ENCODE data around the gene NCK2.

The NCK2 gene

DNA sequence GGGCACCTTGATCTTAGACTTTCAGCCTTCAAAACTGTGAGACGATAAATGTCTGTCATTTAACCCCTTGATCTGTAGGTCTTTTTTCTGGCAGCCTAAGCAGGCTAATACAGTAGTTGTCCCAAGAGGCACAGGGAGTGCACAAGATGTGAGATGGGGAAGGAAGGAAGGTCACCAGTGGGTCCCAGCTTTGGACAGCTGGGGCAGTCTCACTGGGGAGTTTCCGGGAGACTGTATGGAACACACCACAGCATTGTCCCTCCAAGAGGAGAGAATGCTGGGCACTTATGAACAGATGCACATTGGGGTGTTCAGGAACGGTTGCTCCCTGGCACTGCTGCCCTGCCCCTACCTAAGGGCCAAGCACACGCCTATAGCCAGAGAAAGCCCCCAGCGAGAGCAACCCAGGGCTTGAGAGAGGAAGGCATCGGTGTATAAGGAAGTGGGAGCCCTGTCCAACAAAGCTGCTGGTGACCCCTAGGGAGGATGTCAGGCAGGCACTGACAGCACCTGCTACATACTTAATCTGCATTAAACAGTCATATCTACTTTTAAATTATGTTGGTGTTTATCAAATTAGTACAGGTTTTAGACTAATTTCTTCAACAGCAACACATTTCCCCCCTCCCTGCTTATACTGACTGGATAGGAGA lies 11.6 kb upstream of the NCK2 start:
- in situ Hi-C loops (cut with HindIII; ENCODE audit: low sequenced_read_pairs), result no loop called here
- H3K4me3 ChIP-seq (ENCODE audit: low read depth, low read length), result no peak overlapping the region
- DNase-seq (ENCODE audit: low read depth, low spot score), result no peak
- TF ChIP-seq, protein P1, sequence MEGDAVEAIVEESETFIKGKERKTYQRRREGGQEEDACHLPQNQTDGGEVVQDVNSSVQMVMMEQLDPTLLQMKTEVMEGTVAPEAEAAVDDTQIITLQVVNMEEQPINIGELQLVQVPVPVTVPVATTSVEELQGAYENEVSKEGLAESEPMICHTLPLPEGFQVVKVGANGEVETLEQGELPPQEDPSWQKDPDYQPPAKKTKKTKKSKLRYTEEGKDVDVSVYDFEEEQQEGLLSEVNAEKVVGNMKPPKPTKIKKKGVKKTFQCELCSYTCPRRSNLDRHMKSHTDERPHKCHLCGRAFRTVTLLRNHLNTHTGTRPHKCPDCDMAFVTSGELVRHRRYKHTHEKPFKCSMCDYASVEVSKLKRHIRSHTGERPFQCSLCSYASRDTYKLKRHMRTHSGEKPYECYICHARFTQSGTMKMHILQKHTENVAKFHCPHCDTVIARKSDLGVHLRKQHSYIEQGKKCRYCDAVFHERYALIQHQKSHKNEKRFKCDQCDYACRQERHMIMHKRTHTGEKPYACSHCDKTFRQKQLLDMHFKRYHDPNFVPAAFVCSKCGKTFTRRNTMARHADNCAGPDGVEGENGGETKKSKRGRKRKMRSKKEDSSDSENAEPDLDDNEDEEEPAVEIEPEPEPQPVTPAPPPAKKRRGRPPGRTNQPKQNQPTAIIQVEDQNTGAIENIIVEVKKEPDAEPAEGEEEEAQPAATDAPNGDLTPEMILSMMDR (IDR thresholded peaks at IDR 0.05; ENCODE audit: low read depth, low read length), result no peak

DNA sequence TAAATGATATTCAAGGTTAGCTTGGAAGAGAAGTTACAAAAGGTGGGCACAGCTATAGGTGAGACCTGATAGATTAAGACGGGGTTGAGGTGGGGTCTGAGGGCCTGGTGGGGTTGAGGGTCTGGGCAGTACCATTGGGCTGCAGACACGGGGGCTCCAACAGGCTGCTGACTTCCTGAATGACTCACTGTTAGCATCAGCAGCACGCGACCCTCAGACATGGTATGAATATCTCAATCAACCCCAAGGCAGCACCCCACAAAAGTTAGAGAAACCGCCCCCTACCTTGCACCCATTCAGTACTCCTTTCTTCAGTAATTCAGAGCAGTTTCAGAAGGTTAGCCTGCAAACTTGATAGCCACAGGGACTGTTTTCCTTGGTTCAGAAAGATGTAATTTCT lies 10.8 kb upstream of the NCK2 start:
- no peak overlapping the region for H3K4me3 ChIP-seq (ENCODE audit: low read depth, low read length)
- TF ChIP-seq, protein P1 (IDR thresholded peaks at IDR 0.05; ENCODE audit: low read depth, low read length), result no peak
- no peak for DNase-seq (ENCODE audit: low read depth, low spot score)
- in situ Hi-C loops (cut with HindIII; ENCODE audit: low sequenced_read_pairs), result no loop called here

DNA sequence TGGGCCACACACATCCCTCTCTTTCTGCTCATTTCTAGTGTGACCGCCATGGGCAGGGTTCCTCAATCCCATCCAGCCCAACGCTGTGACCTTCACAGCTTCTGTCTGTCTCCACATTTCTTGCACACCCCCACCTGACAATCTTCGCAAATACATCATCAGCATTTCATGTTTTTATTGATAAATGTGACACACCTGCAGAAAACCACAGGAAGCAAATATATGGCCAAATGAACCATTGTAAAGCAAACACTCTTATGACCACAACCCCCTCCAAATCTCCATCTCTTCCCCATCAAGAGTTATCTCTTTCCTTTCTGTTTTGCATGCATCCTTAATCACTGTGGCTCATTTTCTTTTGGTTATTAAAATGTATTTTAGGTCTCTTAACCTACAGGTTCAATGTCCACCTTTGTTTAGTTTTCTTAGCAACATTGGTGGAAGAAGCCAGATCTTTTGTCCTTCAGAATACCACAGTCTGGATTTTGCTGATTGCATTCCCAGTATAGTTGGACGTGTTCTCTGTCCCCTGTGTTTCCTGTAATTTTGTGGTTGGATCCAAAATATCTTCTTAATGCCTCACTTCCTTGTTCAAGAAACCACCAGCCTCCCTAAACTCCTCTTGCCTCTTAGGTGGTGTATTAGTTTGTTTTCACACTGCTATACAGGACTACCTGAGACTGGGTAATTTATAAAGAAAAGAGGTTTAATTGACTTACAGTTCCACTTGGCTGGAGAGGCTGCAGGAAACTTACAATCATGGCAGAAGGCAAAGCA lies 9.8 kb upstream of the NCK2 start:
- TF ChIP-seq, protein P1 (IDR thresholded peaks at IDR 0.05; ENCODE audit: low read depth, low read length), result no peak
- in situ Hi-C loops (cut with HindIII; ENCODE audit: low sequenced_read_pairs), result no loop called here
- peak; percentile 75 for DNase-seq (ENCODE audit: low read depth, low spot score)
- H3K4me3 ChIP-seq (ENCODE audit: low read depth, low read length), result no peak overlapping the region

DNA sequence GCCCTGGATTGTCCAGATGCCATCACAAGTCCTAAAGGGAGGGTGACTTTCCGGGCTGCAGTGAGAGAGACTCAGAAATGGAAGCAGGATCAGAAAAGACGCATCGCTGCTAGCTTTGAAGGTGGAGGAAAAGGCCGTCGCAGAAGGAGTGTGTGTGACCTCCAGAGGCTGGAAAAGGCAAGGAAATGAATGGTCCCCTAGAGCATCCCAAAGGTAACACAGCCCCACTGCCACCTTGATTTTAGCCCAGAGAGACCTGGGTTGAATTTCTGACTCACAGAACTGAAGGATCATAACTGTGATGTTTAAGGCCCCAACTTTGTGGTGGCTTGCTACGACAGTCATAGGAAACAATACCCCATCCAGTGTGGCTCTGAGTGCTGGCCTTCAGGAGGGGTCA lies 8.6 kb upstream of the NCK2 start:
- in situ Hi-C loops (cut with HindIII; ENCODE audit: low sequenced_read_pairs), result no loop called here
- H3K4me3 ChIP-seq (ENCODE audit: low read depth, low read length), result no peak overlapping the region
- no peak for DNase-seq (ENCODE audit: low read depth, low spot score)
- TF ChIP-seq, protein P1 (IDR thresholded peaks at IDR 0.05; ENCODE audit: low read depth, low read length), result no peak

DNA sequence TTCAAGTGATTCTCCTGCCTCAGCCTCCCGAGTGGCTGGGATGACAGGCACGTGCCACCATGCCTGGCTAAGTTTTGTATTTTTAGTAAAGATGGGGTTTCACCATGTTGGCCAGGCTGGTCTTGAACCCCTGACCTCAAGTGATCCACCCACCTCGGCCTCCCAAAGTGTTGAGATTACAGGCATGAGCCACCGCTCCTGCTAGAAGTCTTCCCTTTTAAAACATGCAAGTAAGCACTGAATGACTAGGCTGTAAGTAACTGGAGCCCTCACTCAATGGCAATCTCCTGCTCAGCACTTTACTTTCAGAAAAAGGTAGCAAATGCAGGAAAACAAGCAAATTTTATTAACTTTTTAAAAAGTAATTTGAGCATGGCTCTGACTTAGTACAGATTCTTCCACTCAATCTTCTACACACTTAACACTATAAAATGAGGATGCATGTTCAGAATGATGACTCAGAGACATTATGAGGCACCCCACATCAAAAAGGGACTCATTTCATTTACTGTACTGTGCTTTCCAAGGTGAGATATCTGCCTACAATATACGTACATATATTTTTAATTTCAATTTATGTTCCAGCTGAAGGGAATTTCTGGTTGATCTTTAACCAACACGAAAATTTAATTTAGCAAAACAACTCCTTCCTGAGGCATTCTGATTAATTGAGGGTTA lies 6.6 kb upstream of the NCK2 start:
- in situ Hi-C loops (cut with HindIII; ENCODE audit: low sequenced_read_pairs), result no loop called here
- no peak overlapping the region for H3K4me3 ChIP-seq (ENCODE audit: low read depth, low read length)
- DNase-seq (ENCODE audit: low read depth, low spot score), result peak; percentile 18
- TF ChIP-seq, protein P1 (IDR thresholded peaks at IDR 0.05; ENCODE audit: low read depth, low read length), result no peak

DNA sequence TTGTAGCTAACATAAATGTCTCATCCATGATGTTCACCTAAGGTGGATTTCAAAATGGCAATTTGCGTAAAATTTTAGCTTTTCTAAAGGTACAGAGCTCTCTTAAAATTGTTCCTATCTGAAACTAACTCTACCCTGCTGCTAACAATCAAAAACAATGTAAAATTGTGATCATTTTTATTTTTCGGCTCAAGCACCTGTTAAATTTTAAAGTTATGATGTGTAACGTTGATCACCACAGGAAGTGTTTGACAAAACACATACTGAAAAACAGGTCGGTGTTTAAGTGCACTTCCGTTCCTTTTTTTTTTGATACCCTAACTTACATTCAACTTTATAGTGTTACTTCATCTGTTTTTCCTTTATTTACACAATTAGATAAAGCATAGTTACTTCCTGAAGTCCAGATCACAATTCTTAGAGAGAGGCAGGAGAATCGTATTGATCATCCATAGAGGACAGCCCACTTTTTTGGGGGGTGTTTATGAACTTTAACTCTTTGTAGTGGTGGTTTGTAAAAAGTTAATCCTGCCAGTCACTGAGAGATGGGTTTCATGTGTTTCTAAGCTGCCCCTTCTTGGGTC lies 6.0 kb upstream of the NCK2 start:
- in situ Hi-C loops (cut with HindIII; ENCODE audit: low sequenced_read_pairs), result no loop called here
- no peak for DNase-seq (ENCODE audit: low read depth, low spot score)
- TF ChIP-seq, protein P1 (IDR thresholded peaks at IDR 0.05; ENCODE audit: low read depth, low read length), result no peak
- H3K4me3 ChIP-seq (ENCODE audit: low read depth, low read length), result no peak overlapping the region

Measured in astrocyte of the spinal cord (primary cell).